Heart left ventricle (tissue), 16 donors: ENCODE measurements around the gene LRRC63. TPM values are rescaled to one million over a fixed set of nuclear protein-coding genes. Genes with fewer than 3 reads are reported as not detected.
"Not testable (repeated sequence)": the region's sequence is repeated elsewhere in the genome, so short reads cannot be mapped to it uniquely, and the experiment has no call there.

Source experiments
- ATAC-seq, 4 donors: fragments of 200-7000 bp; cut with Tn5 transposase; one replicate each; pipeline ENCODE4 v1.9.1; 2020 to 2022; ENCODE audit warnings: moderate library complexity in 4 of 4, mild to moderate bottlenecking in 3 of 4, moderate number of reproducible peaks in 1 of 4
- DNase-seq, 5 donors: peaks; one replicate each; pipeline ENCODE4 v3.0.0-alpha.2; 2020
- H3K27ac ChIP-seq, 12 donors: fragments of 200-600 bp; sonication (generic) in 4 of 12; one replicate each; pipeline versions ENCODE4 v1.5.0 to v1.8.0; 2016 to 2022; ENCODE audit warnings: mild to moderate bottlenecking in 2 of 12
- H3K27me3 ChIP-seq, 9 donors: fragments of 200-600 bp; sonication (generic) in 2 of 9; one replicate each; pipeline versions ENCODE4 v1.5.1 to v1.8.0; 2016 to 2022; ENCODE audit warnings: mild to moderate bottlenecking in 3 of 9
- H3K36me3 ChIP-seq, 9 donors: fragments of 200-600 bp; sonication (generic) in 2 of 9; one replicate each; pipeline versions ENCODE4 v1.5.0 to v1.8.0; 2018 to 2022; ENCODE audit warnings: mild to moderate bottlenecking in 2 of 9
- H3K4me1 ChIP-seq, 12 donors: fragments of 200-600 bp; sonication (generic) in 4 of 12; one replicate each; pipeline versions ENCODE4 v1.5.0 to v1.8.0; 2016 to 2022; ENCODE audit warnings: mild to moderate bottlenecking in 3 of 12
- H3K4me3 ChIP-seq, 12 donors: fragments of 200-600 bp; sonication (generic) in 4 of 12; one replicate each; pipeline versions ENCODE4 v1.5.0 to v1.8.0; 2017 to 2022; ENCODE audit warnings: mild to moderate bottlenecking in 9 of 12, moderate library complexity in 4 of 12
- H3K9me3 ChIP-seq, 12 donors: fragments of 200-600 bp; sonication (generic) in 4 of 12; one replicate each; pipeline versions ENCODE4 v1.5.0 to v1.8.0; 2016 to 2022; ENCODE audit warnings: mild to moderate bottlenecking in 1 of 12
- CTCF ChIP-seq, 12 donors: fragments of 200-600 bp; sonication (generic) in 4 of 12; IDR thresholded peaks; one replicate each; pipeline versions ENCODE4 v1.5.0 to v1.8.0; 2018 to 2022; ENCODE audit warnings: antibody characterized with exemption in 12 of 12, mild to moderate bottlenecking in 5 of 12
- POLR2A ChIP-seq, 2 donors: fragments of 450-650 bp; IDR thresholded peaks; one replicate each; pipeline ENCODE4 v1.6.1; 2017; ENCODE audit warnings: antibody characterized with exemption in 2 of 2, mild to moderate bottlenecking in 2 of 2, moderate library complexity in 2 of 2
- WGBS, 4 donors: extraction: QIAGEN DNeasy Blood & Tissue Kit in 2 of 4; methylation state at CpG; one replicate each; pipeline versions ENCODE4 v1.1.5 to v1.1.7; 2013 to 2018; 5-methylcytosine and 5-hydroxymethylcytosine counted together
- intact Hi-C, 10 donors: fragments of 100-400 bp; cut with DNase I; formaldehyde crosslinking; loops; one replicate each; pipeline versions ENCODE4 v1.11.1 to v1.14.2; 2022
- polyA plus RNA-seq, 2 donors: library from polyadenylated mRNA; stranded (reverse); fragments of 200-250 nt; gene quantifications; one replicate each; pipeline ENCODE4 v1.2.3, GENCODE V29; 2013
- total RNA-seq, 9 donors: library from RNA; depleted of rRNA in 2 of 9; stranded (reverse); fragments of >200 nt in 2 of 9; fragmentation: NEBNext Ultra II Directional in 3 of 9; extraction: Animal tissue kit (Norgen Biotek cat#: 25700) in 3 of 9; gene quantifications; one replicate each; pipeline versions ENCODE4 v1.1.0 to v1.2.4, GENCODE V29; 2016 to 2023
- donor health status: ischemic (EF 13 %, LVEDD 7.1; RV severe dilation, severe dysfunction).
- donor health status: healthy with polysubstance abuse.
- donor health status: DM: no; HTN: yes; CAD: no.
- donor health status: DM: no; HTN: no; CAD: no.
- donor health status: ischemic (EF 25% LVEDD 6.9; RV normal size, moderate dysfunction).
- donor health status: ischemic (EF 25% LVEDD 5.7; RV mildly dilated, moderate dysfunction).
- donor health status: healthy.
- donor health status: DM: yes; HTN: yes; CAD: no.
- donor health status: ischemic (EF 35%, LVEDD 5.7; RV mildly dilated, moderate dysfunction).
- donor health status: nonischemic (EF 11% LVEDD 7.7; RV severe dilation, severe dysfunction).
- donor health status: DM: yes; HTN: yes; CAD: no.
- donor health status: PGD.
- donor health status: ischemic (EF 29% LVEDD 5.4; RV normal size, mild dysfunction).
- donor health status: nonischemic (EF 23%, LVEDD 6.1; RV moderate dilation, normal function).

The LRRC63 gene
- total and polyA plus RNA-seq, 11 donors, result 0.14 to 0.48 TPM; not detected in 9

- intact Hi-C loops, result no loop called here
- no peak overlapping the region for H3K27ac ChIP-seq
Observed at GRCh38 chr13:46213242-46213641, 1.5 kb downstream of the LRRC63 start.

GRCh38 chr13:46214741-46215140 is 3.0 kb downstream of the LRRC63 start:
- H3K36me3 ChIP-seq, H3K4me3 ChIP-seq, H3K9me3 ChIP-seq, DNase-seq, H3K27ac ChIP-seq, ATAC-seq, intact Hi-C loops: not testable (repeated sequence)
- Histone ChIP-seq H3K4me1 (peaks cover 0 to 15% (median 1%) of the 10 kb centered on the region in 12 donors), H3K27me3 (peaks cover 0 to 20% (median 2%) of the 10 kb centered on the region in 9 donors)
- 80 to 91% (median 88%) methylated on average over 1 of the region's 1 CpG for WGBS, 4 donors

More at GRCh38 chr13:46213242-46213641, 1.5 kb downstream of the LRRC63 start:
- no peak for ATAC-seq
- H3K36me3 ChIP-seq, result no peaks in the 10 kb centered on the region
- peaks cover 0 to 15% (median 1%) of the 10 kb centered on the region in 12 donors for H3K4me1 ChIP-seq
- H3K4me3 ChIP-seq, result no peak overlapping the region
- peaks cover 0 to 26% (median 3%) of the 10 kb centered on the region in 9 donors for H3K27me3 ChIP-seq
- peaks cover 0 to 5% (median 0%) of the 10 kb centered on the region in 12 donors for H3K9me3 ChIP-seq
- WGBS, 4 donors, result 93 to 95% (median 94%) methylated on average over 3 of the region's 3 CpGs
- TF ChIP-seq POLR2A (IDR thresholded peaks at IDR 0.05) (no peak), CTCF (IDR thresholded peaks at IDR 0.05) (no peak)
- DNase-seq, result no peak

- DNase-seq, result peak in 2 of 5 donors; percentile 61 to 63
- H3K27me3 ChIP-seq, result peaks cover 0 to 14% (median 0%) of the 10 kb centered on the region in 9 donors
- H3K36me3 ChIP-seq, intact Hi-C loops, H3K27ac ChIP-seq, H3K4me1 ChIP-seq, H3K4me3 ChIP-seq, ATAC-seq: not testable (repeated sequence)
- peaks cover 0 to 24% (median 14%) of the 10 kb centered on the region in 12 donors for H3K9me3 ChIP-seq
- 0 to 8% (median 6%) methylated on average over 2 of the region's 2 CpGs for WGBS, 4 donors
Observed at GRCh38 chr13:46220234-46220633, 8.5 kb downstream of the LRRC63 start.

GRCh38 chr13:46229251-46229650 is 17.5 kb downstream of the LRRC63 start:
- H3K4me1 ChIP-seq, result no peaks in the 10 kb centered on the region
- no peak overlapping the region for H3K27ac ChIP-seq
- WGBS, 4 donors, result 91 to 95% (median 91%) methylated on average over 2 of the region's 2 CpGs
- TF ChIP-seq POLR2A (IDR thresholded peaks at IDR 0.05) (no peak), CTCF (IDR thresholded peaks at IDR 0.05) (no peak)
- intact Hi-C loops, result no loop called here
- ATAC-seq, result no peak
- peaks cover 0 to 37% (median 10%) of the 10 kb centered on the region in 12 donors for H3K9me3 ChIP-seq
- no peaks in the 10 kb centered on the region for H3K27me3 ChIP-seq
- no peaks in the 10 kb centered on the region for H3K36me3 ChIP-seq
- H3K4me3 ChIP-seq, result no peak overlapping the region
- DNase-seq, result no peak

GRCh38 chr13:46232281-46232680 is 20.6 kb downstream of the LRRC63 start:
- TF ChIP-seq POLR2A (IDR thresholded peaks at IDR 0.05) (no peak), CTCF (IDR thresholded peaks at IDR 0.05) (no peak)
- Histone ChIP-seq H3K9me3 (peaks cover 0 to 57% (median 27%) of the 10 kb centered on the region in 12 donors), H3K4me3 (no peak overlapping the region), H3K27me3 (no peaks in the 10 kb centered on the region), H3K4me1 (no peaks in the 10 kb centered on the region), H3K27ac (no peak overlapping the region), H3K36me3 (no peaks in the 10 kb centered on the region)
- intact Hi-C loops, result no loop called here
- no peak for ATAC-seq
- WGBS, 4 donors, result 67 to 76% (median 70%) methylated on average over 3 of the region's 3 CpGs
- no peak for DNase-seq
